Stimulated activated CD8-positive, alpha-beta memory T cell treated with anti-CD3 and anti-CD28 coated beads, Interleukin-12 subunit alpha, Interleukin-12 subunit beta, amount 100 ng/mL, for 24 hours (primary cell): ENCODE measurements around the gene TMEM229A.
"Not testable (repeated sequence)": the region's sequence is repeated elsewhere in the genome, so short reads cannot be mapped to it uniquely, and the experiment has no call there.

ENCODE experiments used
- DNase-seq: peaks from one replicate; pipeline ENCODE4 v3.0.0-alpha.2; 2020; ENCODE audit errors: extremely low read depth

Gene TMEM229A

GRCh38 chr7:124033095-124033806, 384 bp upstream of the TMEM229A start:
- no peak for DNase-seq

GRCh38 chr7:124031919-124032318, 948 bp downstream of the TMEM229A start:
- DNase-seq = no peak

- DNase-seq = no peak
Measured at GRCh38 chr7:124031406-124031805, 1.5 kb downstream of the TMEM229A start.

- DNase-seq = no peak
Measured at GRCh38 chr7:124030964-124031363, 1.9 kb downstream of the TMEM229A start.

GRCh38 chr7:124029396-124030188, 3.3 kb downstream of the TMEM229A start:
- no peak for DNase-seq

GRCh38 chr7:124027236-124027635, 5.6 kb downstream of the TMEM229A start:
- DNase-seq = no peak

GRCh38 chr7:124024329-124024728, 8.5 kb downstream of the TMEM229A start:
- not testable (repeated sequence) for DNase-seq

GRCh38 chr7:124022551-124022950, 10.3 kb downstream of the TMEM229A start:
- no peak for DNase-seq

GRCh38 chr7:124020060-124020459, 12.8 kb downstream of the TMEM229A start:
- no peak for DNase-seq

- DNase-seq = no peak
Measured at GRCh38 chr7:124013306-124013705, 19.6 kb downstream of the TMEM229A start.

GRCh38 chr7:124012864-124013263, 20.0 kb downstream of the TMEM229A start:
- DNase-seq = no peak

- DNase-seq = no peak
Measured at GRCh38 chr7:124009321-124009720, 23.5 kb downstream of the TMEM229A start.

- DNase-seq = not testable (repeated sequence)
Measured at GRCh38 chr7:124008296-124008695, 24.6 kb downstream of the TMEM229A start.

GRCh38 chr7:123999703-124000102, 33.2 kb downstream of the TMEM229A start:
- no peak for DNase-seq

- DNase-seq = no peak
Measured at GRCh38 chr7:123998921-123999320, 33.9 kb downstream of the TMEM229A start.

GRCh38 chr7:123996327-123996625, 36.6 kb downstream of the TMEM229A start:
- no peak for DNase-seq

- DNase-seq = no peak
Measured at GRCh38 chr7:123995617-123996326, 37.1 kb downstream of the TMEM229A start.

GRCh38 chr7:123994449-123994848, 38.4 kb downstream of the TMEM229A start:
- DNase-seq = no peak

GRCh38 chr7:123993996-123994395, 38.9 kb downstream of the TMEM229A start:
- DNase-seq = no peak

- no peak for DNase-seq
Measured at GRCh38 chr7:123992913-123993518, 39.9 kb downstream of the TMEM229A start.

- no peak for DNase-seq
Measured at GRCh38 chr7:123987445-123987844, 45.4 kb downstream of the TMEM229A start.
